Psoas muscle (tissue), 8 donors: ENCODE data around the gene ITPK1. TPM values are rescaled to one million over a fixed set of nuclear protein-coding genes. Genes with fewer than 3 reads are reported as not detected.

Experiments used
- ATAC-seq, 4 donors: fragments of 200-7000 bp; cut with Tn5 transposase; one replicate each; pipeline ENCODE4 v1.9.1; 2020; ENCODE audit warnings: moderate library complexity in 3 of 4, mild to moderate bottlenecking in 2 of 4
- DNase-seq, 2 donors: peaks; one replicate each; pipeline ENCODE4 v3.0.0-alpha.2; 2020
- H3K27ac ChIP-seq: fragments of 200-600 bp; one replicate; pipeline ENCODE4 v1.8.0; 2022
- H3K27me3 ChIP-seq, 3 donors: fragments of 200-600 bp in 1 of 3; one replicate each; pipeline versions ENCODE4 v1.6.1 to v1.8.0; 2013 to 2022; ENCODE audit warnings: low read length in 2 of 3, mild to moderate bottlenecking in 2 of 3, moderate library complexity in 1 of 3; ENCODE audit not compliant: insufficient read depth in 3 of 3
- H3K36me3 ChIP-seq, 2 donors: fragments of 200-600 bp in 1 of 2; one replicate each; pipeline versions ENCODE4 v1.6.1 to v1.8.0; 2013 to 2022; ENCODE audit warnings: low read depth in 1 of 2, mild to moderate bottlenecking in 1 of 2, moderate library complexity in 1 of 2; ENCODE audit not compliant: insufficient read depth in 1 of 2
- H3K4me1 ChIP-seq: fragments of 200-600 bp; one replicate; pipeline ENCODE4 v1.8.0; 2022
- H3K4me3 ChIP-seq: fragments of 200-600 bp; one replicate; pipeline ENCODE4 v1.8.0; 2022; ENCODE audit warnings: mild to moderate bottlenecking
- H3K9me3 ChIP-seq: fragments of 200-600 bp; one replicate; pipeline ENCODE4 v1.8.0; 2022
- CTCF ChIP-seq: fragments of 200-600 bp; IDR thresholded peaks from one replicate; pipeline ENCODE4 v1.8.0; 2022; ENCODE audit warnings: antibody characterized with exemption
- WGBS, 3 donors: extraction: QIAGEN DNeasy Blood & Tissue Kit; methylation state at CpG; one replicate each; pipeline versions ENCODE4 v1.1.6 to v1.1.7; 2013; 5-methylcytosine and 5-hydroxymethylcytosine counted together
- intact Hi-C, 2 donors: fragments of 100-400 bp; cut with DNase I; formaldehyde crosslinking; loops; one replicate each; pipeline versions ENCODE4 v1.11.0 to v1.14.2; 2022
- polyA plus RNA-seq, 3 donors: library from polyadenylated mRNA; stranded (reverse); fragments of 200-250 nt; gene quantifications; one replicate each; pipeline ENCODE4 v1.2.3, GENCODE V29; 2013
- total RNA-seq, 4 donors: library from RNA; stranded (reverse); fragmentation: NEBNext Ultra II Directional in 2 of 4; extraction: Animal tissue kit (Norgen Biotek cat#: 25700) in 2 of 4; gene quantifications; one replicate each; pipeline versions ENCODE4 v1.2.1 to v1.2.4, GENCODE V29; 2021 to 2023
- donor health status: healthy with polysubstance abuse.
- donor health status: DM: no; HTN: no; CAD: no; lungs with moderate emphysema.
- donor health status: Bipolar disorder and iron deficiency.
- donor health status: healthy.
- donor health status: DM: yes; HTN: yes; CAD: no.
- donor health status: DM: no; HTN: no; CAD: no.
- donor health status: DM: no; HTN: no; CAD: no.
- donor health status: DM: yes; HTN: yes; CAD: no.

ITPK1 gene
- total and polyA plus RNA-seq, 7 donors: 30.0 to 61.1 (median 42.7) TPM

GRCh38 chr14:92960706-92961566 is 154.8 kb downstream of the ITPK1 start:
- peaks cover 0 to 42% of the 10 kb centered on the region in 2 donors for H3K36me3 ChIP-seq
- H3K27ac ChIP-seq: no peak overlapping the region
- no peak for TF ChIP-seq CTCF
- H3K4me1 ChIP-seq: no peaks in the 10 kb centered on the region
- peak; percentile 2 to 30 for DNase-seq
- no peak for ATAC-seq
- H3K27me3 ChIP-seq: no peaks in the 10 kb centered on the region
- H3K4me3 ChIP-seq: no peak overlapping the region
- 92 to 94% (median 93%) methylated on average over 18 of the region's 18 CpGs for WGBS, 3 donors
- no peaks in the 10 kb centered on the region for H3K9me3 ChIP-seq
- intact Hi-C loops: no loop called here

- WGBS, 3 donors: 82 to 85% (median 82%) methylated on average over 30 of the region's 30 CpGs
- Histone ChIP-seq H3K27ac (no peak overlapping the region), H3K4me3 (no peak overlapping the region), H3K4me1 (no peaks in the 10 kb centered on the region), H3K36me3 (peaks cover 0 to 45% of the 10 kb centered on the region in 2 donors), H3K27me3 (no peaks in the 10 kb centered on the region), H3K9me3 (no peaks in the 10 kb centered on the region)
- no peak for ATAC-seq
- DNase-seq: peak; percentile 8 to 21
- no peak for TF ChIP-seq CTCF
- intact Hi-C loops: no loop called here
These were observed 155.7 kb downstream of the ITPK1 start for GRCh38 chr14:92959761-92960680.

GRCh38 chr14:92959189-92959531 is 156.6 kb downstream of the ITPK1 start:
- intact Hi-C loops: no loop called here
- Histone ChIP-seq H3K27me3 (no peaks in the 10 kb centered on the region), H3K4me3 (no peak overlapping the region), H3K4me1 (no peaks in the 10 kb centered on the region), H3K36me3 (peaks cover 0 to 51% of the 10 kb centered on the region in 2 donors), H3K27ac (no peak overlapping the region), H3K9me3 (no peaks in the 10 kb centered on the region)
- TF ChIP-seq CTCF: no peak
- DNase-seq (no peak), ATAC-seq (no peak)
- WGBS, 3 donors: 48 to 67% (median 56%) methylated on average over 10 of the region's 10 CpGs

GRCh38 chr14:92958373-92959188 is 157.1 kb downstream of the ITPK1 start:
- DNase-seq (no peak), ATAC-seq (no peak)
- TF ChIP-seq CTCF: no peak
- no peaks in the 10 kb centered on the region for H3K27me3 ChIP-seq
- intact Hi-C loops: no loop called here
- 82 to 89% (median 83%) methylated on average over 22 of the region's 22 CpGs for WGBS, 3 donors
- H3K4me1 ChIP-seq: no peaks in the 10 kb centered on the region
- no peak overlapping the region for H3K27ac ChIP-seq
- no peaks in the 10 kb centered on the region for H3K9me3 ChIP-seq
- H3K36me3 ChIP-seq: peaks cover 0 to 52% of the 10 kb centered on the region in 2 donors
- H3K4me3 ChIP-seq: no peak overlapping the region
